ENCODE measurements around the gene GUSB. TPM values are rescaled to one million over a fixed set of nuclear protein-coding genes. Genes with fewer than 3 reads are reported as not detected.

GUSB gene
- total and polyA plus RNA-seq, 4 donors: 45.2 to 94.7 (median 53.0) TPM

GRCh38 chr7:65955718-65956117 lies 26.3 kb downstream of the GUSB start:
- Histone ChIP-seq H3K36me3 (ENCODE audit: control insufficient read depth in 4 of 4, insufficient read depth in 3 of 4, low read depth in 1 of 4, low read length in 3 of 4) (peaks cover 0 to 10% (median 7%) of the 10 kb centered on the region in 4 donors), H3K4me3 (ENCODE audit: low read depth in 1 of 3, low read length in 3 of 3) (no peak overlapping the region), H3K27ac (ENCODE audit: low read depth in 1 of 2, low read length in 2 of 2) (peak overlapping the region; percentile 78 to 89), H3K4me1 (ENCODE audit: control insufficient read depth in 4 of 4, insufficient read depth in 4 of 4, low read length in 3 of 4) (peaks cover 9 to 57% (median 49%) of the 10 kb centered on the region in 4 donors), H3K9me3 (ENCODE audit: control insufficient read depth in 4 of 4, low read length in 3 of 4) (no peaks in the 10 kb centered on the region), H3K27me3 (ENCODE audit: control insufficient read depth in 4 of 4, insufficient read depth in 4 of 4, low read length in 3 of 4) (no peaks in the 10 kb centered on the region), H3K9ac (ENCODE audit: low read depth in 1 of 2, low read length in 2 of 2) (no peak overlapping the region)
- peak; percentile 13 for TF ChIP-seq REST (IDR thresholded peaks at IDR 0.05)
- TF ChIP-seq RXRA (IDR thresholded peaks at IDR 0.05): peak; percentile 68 to 71
- no peak for TF ChIP-seq GABPA (IDR thresholded peaks at IDR 0.05 in 1 of 2, conservative IDR thresholded peaks at IDR 0.05 in 1 of 2)
- TF ChIP-seq CTCF (IDR thresholded peaks at IDR 0.05; ENCODE audit: low read depth, low read length, missing input control): no peak
- peak; percentile 68 for TF ChIP-seq ATF3 (IDR thresholded peaks at IDR 0.05)
- TF ChIP-seq TAF1 (conservative IDR thresholded peaks at IDR 0.05): peak; percentile 23
- peak; percentile 36 for TF ChIP-seq YY1 (IDR thresholded peaks at IDR 0.05)
- TF ChIP-seq SP1 (IDR thresholded peaks at IDR 0.05): peak; percentile 62
- peak in 1 of 2 donors; percentile 85 for TF ChIP-seq JUND (IDR thresholded peaks at IDR 0.05)
- peak; percentile 34 to 57 for TF ChIP-seq RAD21 (IDR thresholded peaks at IDR 0.05)
- no peak for TF ChIP-seq ZBTB33 (IDR thresholded peaks at IDR 0.05)
- peak; percentile 55 for TF ChIP-seq HNF4G (IDR thresholded peaks at IDR 0.05)
- peak; percentile 82 to 84 for TF ChIP-seq HNF4A (conservative IDR thresholded peaks at IDR 0.05)
- TF ChIP-seq FOXA1 (IDR thresholded peaks at IDR 0.05): peak; percentile 48
- peak; percentile 74 for TF ChIP-seq FOXA2 (IDR thresholded peaks at IDR 0.05)
- 39% methylated on average over 4 of the region's 4 CpGs for WGBS
- DNase-seq (ENCODE audit: low spot score): no peak

GRCh38 chr7:65953890-65954450 lies 28.0 kb downstream of the GUSB start:
- H3K9me3 ChIP-seq (ENCODE audit: control insufficient read depth in 4 of 4, low read length in 3 of 4): no peaks in the 10 kb centered on the region
- no peak for DNase-seq (ENCODE audit: low spot score)
- H3K36me3 ChIP-seq (ENCODE audit: control insufficient read depth in 4 of 4, insufficient read depth in 3 of 4, low read depth in 1 of 4, low read length in 3 of 4): peaks cover 0 to 5% (median under 1%) of the 10 kb centered on the region in 4 donors
- peak overlapping the region; percentile 85 to 97 for H3K27ac ChIP-seq (ENCODE audit: low read depth in 1 of 2, low read length in 2 of 2)
- WGBS: 83% methylated on average over 15 of the region's 15 CpGs
- peaks cover 9 to 48% (median 40%) of the 10 kb centered on the region in 4 donors for H3K4me1 ChIP-seq (ENCODE audit: control insufficient read depth in 4 of 4, insufficient read depth in 4 of 4, low read length in 3 of 4)
- H3K4me3 ChIP-seq (ENCODE audit: low read depth in 1 of 3, low read length in 3 of 3): no peak overlapping the region
- H3K9ac ChIP-seq (ENCODE audit: low read depth in 1 of 2, low read length in 2 of 2): no peak overlapping the region
- no peaks in the 10 kb centered on the region for H3K27me3 ChIP-seq (ENCODE audit: control insufficient read depth in 4 of 4, insufficient read depth in 4 of 4, low read length in 3 of 4)
- no peak for TF ChIP-seq EGR1 (IDR thresholded peaks at IDR 0.05; ENCODE audit: low read depth in 2 of 2)
- TF ChIP-seq HNF4A (conservative IDR thresholded peaks at IDR 0.05): no peak
- no peak for TF ChIP-seq SP1 (IDR thresholded peaks at IDR 0.05)
- TF ChIP-seq ATF3 (IDR thresholded peaks at IDR 0.05): no peak
- no peak for TF ChIP-seq HNF4G (IDR thresholded peaks at IDR 0.05)
- TF ChIP-seq REST (IDR thresholded peaks at IDR 0.05): no peak
- no peak for TF ChIP-seq FOXA1 (IDR thresholded peaks at IDR 0.05)
- no peak for TF ChIP-seq RAD21 (IDR thresholded peaks at IDR 0.05)
- TF ChIP-seq FOXA2 (IDR thresholded peaks at IDR 0.05): no peak
- TF ChIP-seq GABPA (IDR thresholded peaks at IDR 0.05 in 1 of 2, conservative IDR thresholded peaks at IDR 0.05 in 1 of 2): no peak
- TF ChIP-seq JUND (IDR thresholded peaks at IDR 0.05): no peak
- TF ChIP-seq RXRA (IDR thresholded peaks at IDR 0.05): no peak
- no peak for TF ChIP-seq MAX (IDR thresholded peaks at IDR 0.05)

Measured in liver (tissue), 9 donors.